Left lung (tissue), 10 donors: ENCODE measurements around the gene ERAL1. TPM values are rescaled to one million over a fixed set of nuclear protein-coding genes. Genes with fewer than 3 reads are reported as not detected.

ENCODE experiments used
- ATAC-seq: fragments of 200-7000 bp; cut with Tn5 transposase; one replicate; pipeline ENCODE4 v1.9.1; 2020; ENCODE audit warnings: moderate library complexity
- DNase-seq, 4 donors: peaks; one replicate each; pipeline ENCODE4 v3.0.0-alpha.2; 2013 to 2020
- H3K27ac ChIP-seq, 2 donors: fragments of 200-600 bp; sonication (generic) in 1 of 2; one replicate each; pipeline versions ENCODE4 v1.5.0 to v1.8.0; 2020 to 2021
- H3K27me3 ChIP-seq, 2 donors: fragments of 200-600 bp; sonication (generic) in 1 of 2; one replicate each; pipeline versions ENCODE4 v1.5.0 to v1.8.0; 2020 to 2021
- H3K36me3 ChIP-seq, 2 donors: fragments of 200-600 bp; sonication (generic) in 1 of 2; one replicate each; pipeline versions ENCODE4 v1.5.0 to v1.8.0; 2020 to 2021
- H3K4me1 ChIP-seq, 2 donors: fragments of 200-600 bp; one replicate each; pipeline ENCODE4 v1.8.0; 2021
- H3K4me3 ChIP-seq, 2 donors: fragments of 200-600 bp; sonication (generic) in 1 of 2; one replicate each; pipeline versions ENCODE4 v1.5.0 to v1.8.0; 2020 to 2021; ENCODE audit warnings: mild to moderate bottlenecking in 1 of 2
- H3K9me3 ChIP-seq, 2 donors: fragments of 200-600 bp; sonication (generic) in 1 of 2; one replicate each; pipeline versions ENCODE4 v1.5.0 to v1.8.0; 2020 to 2021
- intact Hi-C, 2 donors: fragments of 100-400 bp; cut with DNase I; formaldehyde crosslinking; loops; one replicate each; pipeline versions ENCODE4 v1.11.2 to v1.14.2; 2022
- polyA plus RNA-seq, 6 donors: library from polyadenylated mRNA; unstranded; fragments of 120-200 nt; gene quantifications; one replicate each; pipeline ENCODE4 v1.2.1, GENCODE V29; 2013; ENCODE audit not compliant: insufficient read length in 6 of 6
- total RNA-seq, 2 donors: library from RNA; stranded (reverse); fragmentation: NEBNext Ultra II Directional; extraction: Animal tissue kit (Norgen Biotek cat#: 25700); gene quantifications; one replicate each; pipeline ENCODE4 v1.2.1, GENCODE V29; 2021
- TF ChIP-seq, protein P1 (sequence below), 2 donors: fragments of 200-600 bp; sonication (generic) in 1 of 2; IDR thresholded peaks; one replicate each; pipeline versions ENCODE4 v1.5.0 to v1.8.0; 2021; ENCODE audit warnings: antibody characterized with exemption in 2 of 2
- donor health status: DM: no; HTN: yes; CAD: no.
- donor health status: DM: no; HTN: no; CAD: no.

Gene ERAL1
- total and polyA plus RNA-seq, 8 donors, result 30.0 to 70.1 (median 64.4) TPM

- Histone ChIP-seq H3K9me3 (no peaks in the 10 kb centered on the region), H3K27ac (peak overlapping the region; percentile 92 to 99), H3K4me1 (peaks cover 17 to 75% of the 10 kb centered on the region in 2 donors), H3K27me3 (no peaks in the 10 kb centered on the region), H3K36me3 (peaks cover 0 to 3% of the 10 kb centered on the region in 2 donors), H3K4me3 (peak overlapping the region; percentile 87 to 91)
- TF ChIP-seq, protein P1, sequence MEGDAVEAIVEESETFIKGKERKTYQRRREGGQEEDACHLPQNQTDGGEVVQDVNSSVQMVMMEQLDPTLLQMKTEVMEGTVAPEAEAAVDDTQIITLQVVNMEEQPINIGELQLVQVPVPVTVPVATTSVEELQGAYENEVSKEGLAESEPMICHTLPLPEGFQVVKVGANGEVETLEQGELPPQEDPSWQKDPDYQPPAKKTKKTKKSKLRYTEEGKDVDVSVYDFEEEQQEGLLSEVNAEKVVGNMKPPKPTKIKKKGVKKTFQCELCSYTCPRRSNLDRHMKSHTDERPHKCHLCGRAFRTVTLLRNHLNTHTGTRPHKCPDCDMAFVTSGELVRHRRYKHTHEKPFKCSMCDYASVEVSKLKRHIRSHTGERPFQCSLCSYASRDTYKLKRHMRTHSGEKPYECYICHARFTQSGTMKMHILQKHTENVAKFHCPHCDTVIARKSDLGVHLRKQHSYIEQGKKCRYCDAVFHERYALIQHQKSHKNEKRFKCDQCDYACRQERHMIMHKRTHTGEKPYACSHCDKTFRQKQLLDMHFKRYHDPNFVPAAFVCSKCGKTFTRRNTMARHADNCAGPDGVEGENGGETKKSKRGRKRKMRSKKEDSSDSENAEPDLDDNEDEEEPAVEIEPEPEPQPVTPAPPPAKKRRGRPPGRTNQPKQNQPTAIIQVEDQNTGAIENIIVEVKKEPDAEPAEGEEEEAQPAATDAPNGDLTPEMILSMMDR (IDR thresholded peaks at IDR 0.05), result no peak
- DNase-seq, result no peak
- no peak for ATAC-seq
- intact Hi-C loops, result no loop called here
Measured at GRCh38 chr17:28895794-28896447, 41.1 kb downstream of the ERAL1 start.

DNA sequence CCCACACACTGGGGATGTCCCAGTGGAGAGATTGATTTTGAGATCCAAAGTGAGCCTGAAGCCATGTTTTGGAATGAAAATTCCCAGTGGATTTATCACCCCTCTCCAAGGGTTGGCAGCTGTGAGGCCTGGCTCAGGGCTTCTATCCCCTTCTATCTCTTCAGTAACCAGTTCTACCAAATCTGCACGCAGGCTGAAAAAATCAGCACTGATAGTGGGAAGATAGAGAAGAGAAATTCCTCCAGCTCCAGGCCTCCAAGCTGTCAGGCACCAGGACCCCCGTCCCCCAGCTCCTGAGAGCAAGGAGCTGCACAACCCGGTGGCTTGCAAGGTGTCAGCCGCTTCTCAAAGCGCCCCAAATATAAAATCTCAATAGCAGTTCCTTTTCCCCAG, 41.7 kb downstream of the ERAL1 start:
- Histone ChIP-seq H3K4me1 (peaks cover 17 to 75% of the 10 kb centered on the region in 2 donors), H3K4me3 (peak overlapping the region; percentile 87 to 91), H3K36me3 (peaks cover 0 to 3% of the 10 kb centered on the region in 2 donors), H3K27me3 (no peaks in the 10 kb centered on the region), H3K27ac (peak overlapping the region; percentile 92 to 99), H3K9me3 (no peaks in the 10 kb centered on the region)
- no peak for DNase-seq
- TF ChIP-seq, protein P1 (IDR thresholded peaks at IDR 0.05), result no peak
- no peak for ATAC-seq
- intact Hi-C loops, result no loop called here

DNA sequence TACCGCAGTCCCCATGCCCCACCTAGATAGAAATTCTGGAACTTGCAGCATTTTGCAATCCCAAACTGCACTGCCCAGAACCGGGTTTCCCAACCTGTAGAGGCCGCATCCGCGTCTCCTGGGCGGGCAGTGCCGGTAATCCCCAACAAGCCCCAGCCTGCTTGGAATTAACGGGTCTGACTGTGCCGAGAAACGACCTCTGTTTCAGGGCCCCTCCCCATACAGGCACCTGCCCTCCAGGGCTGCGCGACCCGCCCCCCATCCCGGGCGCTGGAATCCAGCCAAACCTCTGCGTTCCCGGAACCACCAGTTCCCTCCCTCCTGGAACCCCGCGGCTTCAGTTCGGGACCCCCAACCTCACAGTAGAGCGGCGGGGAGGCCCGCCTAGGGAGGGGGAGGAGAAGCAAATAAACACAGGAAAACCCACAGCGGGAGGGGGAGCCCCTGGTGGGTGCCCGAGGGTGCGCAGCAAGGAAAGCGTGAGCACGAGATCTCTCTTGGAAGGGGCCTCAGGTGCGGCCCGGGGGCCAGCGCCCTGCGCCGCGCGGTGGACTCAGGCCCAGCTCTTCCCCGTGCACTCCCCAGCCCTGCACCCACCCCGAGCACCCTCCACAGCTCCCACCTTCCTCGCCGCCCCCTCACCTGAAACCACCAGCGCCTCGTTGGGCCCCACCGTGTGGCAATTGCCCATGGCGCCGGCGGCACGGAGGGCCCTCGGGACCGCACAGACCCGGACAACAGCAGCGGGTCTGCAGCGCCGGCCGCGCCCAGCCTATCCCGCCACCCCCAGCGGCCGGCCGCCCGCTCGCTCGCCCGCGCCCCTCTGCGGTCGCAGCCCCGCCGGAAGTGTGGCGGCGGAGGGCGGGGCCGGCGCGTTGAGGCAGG, 42.3 kb downstream of the ERAL1 start, which contains the start of gene FLOT2:
Gene FLOT2, minus strand, starts transcription at position 850 of the 885 bp plus-strand sequence. Its CDS starts 159 bp downstream, at position 691.
- DNase-seq, result peak; percentile 42 to 91 (median 64)
- intact Hi-C loops, result no loop called here
- Histone ChIP-seq H3K27ac (peak within 1 kb of the TSS; percentile 92 to 99), H3K4me3 (peak within 1 kb of the TSS; percentile 87 to 91), H3K27me3 (no peaks in the 10 kb centered on the region), H3K9me3 (no peaks in the 10 kb centered on the region), H3K4me1 (peaks cover 17 to 75% of the 10 kb centered on the region in 2 donors), H3K36me3 (no peaks in the 10 kb centered on the region)
- TF ChIP-seq, protein P1 (IDR thresholded peaks at IDR 0.05), result peak; percentile 15 to 30
- ATAC-seq, result peak; percentile 84

DNA sequence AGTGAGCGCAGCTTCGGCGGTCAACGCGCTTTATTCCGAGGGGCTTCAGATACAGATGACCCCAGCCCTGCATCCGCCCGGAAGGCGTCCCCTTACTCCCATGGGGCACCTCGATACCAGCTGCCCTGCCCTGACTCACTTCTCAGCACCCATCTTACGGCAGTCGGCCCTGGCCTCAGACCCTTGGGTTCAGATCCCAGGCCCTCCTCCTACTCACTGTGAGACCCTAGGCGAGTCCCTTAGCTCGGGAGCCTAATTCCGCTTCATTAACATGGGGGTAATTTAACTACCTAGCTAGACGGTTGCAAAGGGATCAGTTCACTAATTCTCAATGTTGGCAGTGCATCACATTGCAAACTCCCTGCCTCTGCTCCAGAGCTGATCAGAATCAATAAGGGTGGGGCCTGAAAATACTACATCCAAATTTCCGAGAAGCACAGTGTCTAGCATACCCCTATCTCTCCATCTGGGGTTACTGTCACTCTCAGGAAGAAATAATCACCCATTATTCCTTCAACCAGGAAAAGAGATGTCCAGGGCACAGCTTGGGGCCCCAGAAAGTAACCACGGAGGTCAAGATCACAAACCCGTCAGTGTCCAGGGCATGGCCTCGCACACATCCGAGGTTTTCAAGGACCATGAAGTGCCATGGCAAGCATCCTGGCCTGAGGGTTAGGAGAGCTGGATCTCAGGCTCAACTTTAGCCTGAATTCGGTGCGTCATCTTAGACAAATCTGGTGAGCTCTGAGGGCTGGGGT, 43.1 kb downstream of the ERAL1 start:
- TF ChIP-seq, protein P1 (IDR thresholded peaks at IDR 0.05), result no peak
- Histone ChIP-seq H3K4me3 (peak overlapping the region; percentile 87 to 91), H3K27ac (peak overlapping the region; percentile 92 to 99), H3K4me1 (peaks cover 17 to 74% of the 10 kb centered on the region in 2 donors), H3K9me3 (no peaks in the 10 kb centered on the region), H3K36me3 (no peaks in the 10 kb centered on the region), H3K27me3 (no peaks in the 10 kb centered on the region)
- DNase-seq (peak in 1 of 4 donors; percentile 53), ATAC-seq (peak; percentile 2)
- intact Hi-C loops, result no loop called here
